Right ventricle myocardium inferior (tissue), 1 donor: ENCODE results near the gene PPIL1. TPM values are rescaled to one million over a fixed set of nuclear protein-coding genes. Genes with fewer than 3 reads are reported as not detected.
A peak's percentile ranks its signal among the peaks of the same experiment; 100 is the strongest.

Source experiments
- ATAC-seq: fragments of 200-7000 bp; cut with Tn5 transposase; one replicate; pipeline ENCODE4 v1.9.1; 2020; ENCODE audit warnings: mild to moderate bottlenecking, moderate library complexity
- DNase-seq: peaks from one replicate; pipeline ENCODE4 v3.0.0; 2021; ENCODE audit errors: missing footprints
- intact Hi-C: fragments of 100-400 bp; cut with DNase I; formaldehyde crosslinking; loops from one replicate; pipeline ENCODE4 v1.11.0; 2022
- total RNA-seq: library from RNA; stranded (reverse); fragmentation: NEBNext Ultra II Directional; extraction: Animal tissue kit (Norgen Biotek cat#: 25700); gene quantifications from one replicate; pipeline ENCODE4 v1.2.1, GENCODE V29; 2021
- donor health status: DM: no; HTN: yes; CAD: no; lungs with severe emphysema.

The PPIL1 gene
- total RNA-seq, 1 donor from 2014 or later = 70.1 TPM

GRCh38 chr6:36863670-36864540, 10.7 kb downstream of the PPIL1 start:
- intact Hi-C loops = no loop called here
- DNase-seq (no peak), ATAC-seq (peak; percentile 28)

DNA sequence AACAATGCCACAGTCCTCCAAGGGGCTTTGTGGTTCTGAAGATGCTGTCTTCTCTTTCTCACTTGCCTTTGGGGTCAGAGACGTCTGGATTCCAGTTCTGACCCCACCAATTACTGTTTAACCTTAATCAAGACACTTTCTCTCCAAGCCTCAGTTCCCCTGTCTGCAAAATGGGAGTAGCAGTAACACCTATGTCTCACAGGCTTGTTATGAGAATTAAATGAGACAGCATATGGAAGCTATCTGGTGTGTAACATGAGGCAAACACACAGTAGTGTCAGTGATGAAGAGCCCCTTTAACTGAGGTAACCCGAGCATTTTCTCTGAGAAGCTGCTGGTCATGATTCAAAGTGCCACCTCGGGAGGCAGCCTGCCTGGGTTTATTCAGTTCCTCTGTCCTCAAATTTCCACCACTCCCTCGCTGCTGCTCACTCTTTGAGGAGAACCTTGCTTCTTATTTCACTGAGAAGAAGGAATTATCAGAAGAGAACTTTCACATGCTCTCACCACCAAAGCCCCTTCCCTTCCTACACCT, 11.7 kb downstream of the PPIL1 start:
- DNase-seq (no peak), ATAC-seq (no peak)
- intact Hi-C loops = no loop called here

DNA sequence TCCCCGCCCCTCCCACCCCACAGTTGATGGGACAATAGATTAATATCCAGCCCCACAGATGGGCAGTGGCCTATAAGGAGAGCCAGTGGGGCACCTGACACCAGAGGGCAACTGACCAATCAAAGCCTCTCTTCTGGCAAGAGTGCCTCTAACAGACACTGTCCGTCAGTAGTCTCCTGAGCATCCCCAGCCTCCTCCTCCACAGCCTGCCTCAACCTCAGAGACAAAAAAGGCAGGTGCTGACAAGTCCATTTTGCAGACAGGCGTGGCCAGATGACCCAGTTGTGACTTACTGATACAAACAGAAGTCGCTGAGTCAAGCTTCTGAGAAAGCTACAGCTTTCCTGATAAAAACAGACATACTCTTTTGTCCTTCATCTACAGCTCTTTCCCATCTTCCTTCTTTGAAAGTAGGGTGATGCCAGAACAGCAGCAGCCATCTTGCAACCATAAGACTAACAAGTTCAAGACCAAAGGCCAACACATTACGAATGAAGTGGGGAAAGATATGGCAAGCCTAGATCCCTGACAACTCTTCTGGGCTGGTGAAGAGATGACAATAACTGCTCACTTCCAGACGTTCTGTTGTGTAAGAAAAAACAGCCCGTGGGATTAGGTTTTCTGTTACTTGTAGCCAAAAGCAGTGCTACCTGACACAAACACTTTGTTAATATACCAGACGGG, 12.3 kb downstream of the PPIL1 start:
- intact Hi-C loops = no loop called here
- DNase-seq = no peak
- ATAC-seq = no peak

- ATAC-seq (no peak), DNase-seq (no peak)
- intact Hi-C loops = no loop called here
Measured at GRCh38 chr6:36860126-36860525, 14.5 kb downstream of the PPIL1 start.

DNA sequence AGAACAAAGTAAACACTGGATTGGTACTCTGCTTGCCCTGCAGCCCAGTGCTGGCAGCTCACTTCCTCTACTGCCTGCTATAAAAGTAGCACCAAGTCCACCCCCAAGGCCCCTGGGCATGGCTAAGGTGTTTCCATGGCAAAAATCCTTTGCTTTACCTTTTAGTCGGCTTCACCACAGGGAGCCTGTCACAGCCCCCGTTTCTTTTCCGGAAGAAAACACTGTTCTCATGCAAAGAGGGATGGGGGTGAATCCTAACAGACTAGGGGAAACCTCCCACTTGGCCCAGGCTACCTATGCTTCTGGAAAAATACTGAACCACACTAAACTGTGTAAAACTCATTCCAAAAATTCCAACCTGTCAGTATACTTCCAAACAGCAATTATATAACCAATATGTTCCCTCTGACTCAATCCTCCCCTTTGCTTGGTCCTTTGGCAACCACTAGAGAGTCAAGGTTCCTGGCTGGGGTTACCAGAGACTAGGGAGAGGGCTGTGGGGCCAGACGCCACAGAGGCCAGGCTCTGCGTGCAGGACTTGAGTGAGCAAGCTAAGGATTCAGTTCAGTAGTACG, 16.1 kb downstream of the PPIL1 start:
- ATAC-seq = peak; percentile 67
- DNase-seq = no peak
- intact Hi-C loops = no loop called here

DNA sequence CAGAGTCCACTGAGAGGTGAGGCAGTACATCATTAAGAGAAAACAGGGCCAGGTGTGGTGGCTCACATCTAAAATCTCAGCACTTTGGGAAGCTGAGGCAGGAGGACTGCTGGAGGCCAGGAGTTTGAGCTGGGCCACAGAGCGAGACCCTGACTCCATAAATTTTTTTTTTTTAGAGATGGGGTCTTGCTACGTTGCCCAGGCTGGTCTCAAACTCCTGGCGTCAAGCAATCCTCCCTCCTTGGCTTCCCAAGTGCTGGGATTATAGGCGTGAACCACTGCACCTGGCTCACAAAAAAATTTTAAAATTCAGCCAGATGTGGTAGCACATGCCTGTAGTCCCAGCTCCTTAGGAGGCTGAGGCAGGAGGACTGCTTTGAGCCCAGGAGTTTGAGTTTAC, 17.3 kb downstream of the PPIL1 start:
- DNase-seq = no peak
- intact Hi-C loops = no loop called here
- ATAC-seq = no peak

DNA sequence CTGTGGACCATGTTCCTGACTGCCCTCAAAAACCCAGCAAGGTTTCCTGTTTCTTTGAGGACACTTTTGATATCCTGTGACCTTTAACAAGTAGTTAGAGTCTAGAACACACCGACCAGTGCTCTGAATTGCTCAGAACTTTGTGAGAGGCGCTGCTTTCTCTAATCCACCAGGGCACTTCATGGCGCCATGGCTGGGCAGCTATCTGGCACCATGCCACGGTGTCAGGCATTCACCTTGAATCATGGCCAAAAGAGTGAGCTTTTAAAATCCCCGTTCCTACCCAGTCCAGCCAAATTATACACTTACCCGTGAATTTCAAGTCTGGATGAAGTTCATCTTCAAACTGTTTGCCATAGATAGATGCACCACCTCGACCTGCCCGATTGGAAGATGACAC, 18.3 kb downstream of the PPIL1 start:
- intact Hi-C loops = no loop called here
- no peak for DNase-seq
- ATAC-seq = no peak

DNA sequence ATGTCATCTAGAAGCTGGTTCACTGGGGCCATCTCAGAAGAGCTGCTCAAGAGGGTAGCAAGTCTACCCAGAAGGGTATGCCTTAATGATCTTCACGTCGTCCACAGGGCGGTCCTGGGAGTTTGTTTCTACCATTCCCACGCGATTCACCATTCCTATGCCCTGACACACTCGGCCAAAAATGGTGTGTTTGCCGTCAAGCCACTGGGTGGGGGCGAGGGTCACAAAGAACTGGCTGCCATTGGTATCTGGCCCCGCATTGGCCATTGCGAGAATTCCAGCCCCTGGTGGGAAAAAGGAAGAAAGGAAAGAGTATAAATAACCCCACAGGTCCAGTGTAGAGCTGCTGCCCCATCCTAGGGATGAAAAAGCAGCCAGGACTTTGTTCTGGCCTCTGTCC, 18.9 kb downstream of the PPIL1 start:
- DNase-seq = no peak
- no peak for ATAC-seq
- intact Hi-C loops = no loop called here

DNA sequence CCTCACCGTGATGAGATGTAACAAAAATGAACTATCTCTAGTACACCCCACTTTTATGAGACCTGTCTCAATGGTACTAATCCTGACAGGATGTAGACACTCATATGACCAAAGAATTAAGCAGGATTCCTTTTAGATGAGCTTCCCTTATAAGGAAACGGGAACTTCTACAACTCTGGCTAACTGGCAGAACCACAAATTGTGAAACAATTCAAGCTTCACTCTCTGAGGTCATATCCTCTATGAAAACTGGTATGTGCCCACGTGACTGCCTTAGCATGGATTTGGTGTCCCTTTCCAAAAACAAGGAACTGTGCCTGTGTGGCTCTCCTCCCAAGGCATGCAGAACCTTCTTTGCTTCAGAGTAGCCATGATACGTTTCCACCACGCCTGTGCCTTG, 21.3 kb downstream of the PPIL1 start:
- ATAC-seq (peak; percentile 23), DNase-seq (no peak)
- intact Hi-C loops = no loop called here

DNA sequence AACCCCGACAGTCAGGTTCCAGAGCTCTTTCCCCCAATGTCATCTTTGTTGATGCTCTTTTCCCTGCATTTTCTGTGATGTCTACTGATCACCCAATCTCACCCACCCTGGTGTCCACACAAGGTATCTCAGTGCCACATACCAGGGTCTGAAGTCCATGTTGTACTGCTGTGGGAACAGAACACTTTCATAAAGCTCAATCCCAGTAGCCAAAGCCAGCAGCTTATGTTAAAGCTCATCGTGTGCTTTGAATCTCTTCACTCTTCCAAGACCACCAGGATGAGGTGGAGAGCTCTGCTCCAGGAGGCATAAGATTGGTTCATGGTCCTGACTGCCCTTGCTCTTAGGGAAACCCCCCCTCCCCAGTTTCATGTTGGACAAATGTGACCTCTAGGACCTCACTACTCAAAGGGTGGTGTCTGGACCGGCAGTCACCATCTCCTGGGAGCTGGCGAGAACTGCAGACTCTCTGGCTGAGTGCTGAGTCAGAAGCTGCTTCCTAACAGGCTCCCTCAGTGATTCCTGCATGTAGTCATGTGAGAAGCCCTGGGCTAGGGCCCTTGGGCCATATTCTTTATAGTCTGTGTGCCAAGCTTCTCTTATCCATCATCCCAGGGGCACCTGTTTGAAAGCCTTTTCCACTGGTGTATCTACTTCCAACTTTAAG, 22.0 kb downstream of the PPIL1 start:
- no peak for ATAC-seq
- no peak for DNase-seq
- intact Hi-C loops = no loop called here

DNA sequence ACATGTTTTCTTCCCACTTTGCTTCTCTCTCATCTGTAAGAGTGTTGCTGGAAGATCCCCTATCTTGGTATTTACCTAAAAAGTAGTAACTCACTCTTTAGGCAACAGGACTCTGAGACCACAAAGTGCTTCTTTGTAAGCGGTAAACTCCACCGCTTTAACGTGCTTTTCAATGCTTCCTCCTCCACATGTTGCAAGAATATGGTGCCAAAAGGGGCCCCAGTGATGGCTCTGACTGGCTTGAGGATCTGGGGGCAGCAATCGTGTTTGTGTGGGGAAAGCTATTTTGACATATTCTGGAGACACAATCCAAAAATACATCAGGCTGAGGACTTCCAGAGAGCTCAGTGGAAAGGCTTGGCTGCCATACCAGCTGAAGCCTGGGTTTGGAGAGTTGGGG, 23.0 kb downstream of the PPIL1 start:
- ATAC-seq = no peak
- DNase-seq = no peak
- intact Hi-C loops = loop anchor here (1.0 kb wide), 1 partner anchor 85 kb away; no protein-coding TSS in a partner anchor

DNA sequence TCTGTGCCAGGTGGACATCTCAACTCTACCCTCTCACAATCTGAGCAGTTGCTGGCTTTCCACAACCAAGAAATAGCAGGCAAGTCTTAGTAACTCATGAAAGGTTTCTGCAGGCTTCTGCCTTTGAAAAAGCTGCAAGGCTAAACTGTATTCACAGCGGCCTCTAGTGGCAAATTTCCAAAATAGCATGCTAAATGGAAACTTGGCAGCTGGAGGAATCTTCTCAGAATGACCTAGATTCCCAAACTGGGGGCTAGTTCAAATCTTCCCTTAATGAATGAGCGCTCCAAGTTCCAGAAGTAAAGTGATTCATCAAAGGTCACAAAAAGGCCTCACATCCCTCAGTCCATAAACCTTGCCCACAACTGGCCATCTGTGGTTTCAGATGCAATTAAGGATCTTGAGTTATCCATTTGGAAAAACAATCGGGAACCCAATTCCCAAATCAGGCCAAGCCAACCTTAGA, 23.4 kb downstream of the PPIL1 start:
- intact Hi-C loops = loop anchor here (1.0 kb wide), 1 partner anchor 85 kb away; no protein-coding TSS in a partner anchor
- peak; percentile 30 for ATAC-seq
- DNase-seq = no peak

DNA sequence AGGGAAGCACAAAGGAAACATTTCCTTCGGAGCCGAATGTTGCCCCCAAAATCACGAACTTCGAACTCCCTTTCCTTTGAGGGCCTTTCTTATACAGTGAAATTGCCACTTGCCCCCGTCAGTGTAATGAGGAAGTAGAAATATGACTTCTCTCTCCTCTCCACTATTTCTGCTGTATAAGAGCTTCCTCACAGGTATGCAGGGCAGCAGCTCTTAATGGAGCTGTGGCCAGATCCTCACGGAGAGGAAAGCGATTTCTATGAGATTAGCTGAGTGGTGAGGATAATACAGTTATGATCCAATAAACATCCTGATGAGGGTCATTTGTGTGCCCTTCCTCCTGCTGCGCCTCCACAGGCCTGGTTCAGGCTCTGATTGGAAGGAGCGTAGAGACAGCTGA, 24.6 kb downstream of the PPIL1 start:
- ATAC-seq = no peak
- intact Hi-C loops = no loop called here

GRCh38 chr6:36848658-36849441, 25.8 kb downstream of the PPIL1 start:
- ATAC-seq (peak; percentile 61), DNase-seq (peak; percentile 80)
- intact Hi-C loops = loop anchor here (1.0 kb wide), 1 partner anchor 18 kb away; no protein-coding TSS in a partner anchor

More for the DNA sequence above, 24.6 kb downstream of the PPIL1 start:
- no peak for DNase-seq

GRCh38 chr6:36847991-36848390, 26.6 kb downstream of the PPIL1 start:
- ATAC-seq (no peak), DNase-seq (no peak)
- intact Hi-C loops = no loop called here

DNA sequence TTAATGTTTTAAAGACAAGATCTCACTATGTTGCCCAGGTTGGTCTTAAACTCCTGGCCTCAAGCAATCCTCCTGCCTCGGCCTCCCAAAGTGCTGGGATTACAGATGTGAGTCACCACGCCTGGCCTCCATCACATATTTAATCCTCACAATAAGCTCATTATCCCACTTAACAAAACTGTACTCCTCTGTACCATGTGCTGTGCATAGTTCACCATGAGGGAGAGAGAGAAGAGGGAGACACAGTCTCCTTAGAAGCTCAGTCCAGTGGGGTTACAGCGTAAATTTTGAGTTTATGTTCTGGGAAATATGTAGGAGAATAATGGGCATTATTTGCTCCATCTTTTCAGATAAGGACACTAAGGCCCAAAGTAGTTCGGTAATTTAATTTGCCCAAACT, 27.5 kb downstream of the PPIL1 start:
- DNase-seq (no peak), ATAC-seq (no peak)

DNA sequence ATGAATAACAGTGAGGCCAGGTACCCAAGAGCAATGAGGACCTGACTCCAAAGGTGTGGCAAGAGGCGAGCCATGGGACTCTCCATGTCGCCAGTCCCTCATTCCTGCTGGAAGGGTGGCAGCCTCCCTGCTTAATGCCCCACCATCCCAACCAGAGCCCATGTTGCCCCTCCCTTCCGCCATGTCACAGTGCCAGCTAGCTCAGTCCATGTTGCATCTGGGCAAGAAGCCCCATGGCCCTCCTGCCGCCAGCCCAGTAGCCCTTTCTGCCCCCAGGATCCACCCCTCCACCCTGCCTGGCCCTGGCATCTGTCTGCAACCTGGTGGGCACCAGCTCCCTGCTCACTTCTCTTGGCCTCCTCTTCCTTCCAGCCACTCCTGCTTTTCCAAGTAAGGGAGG, 29.4 kb downstream of the PPIL1 start:
- no peak for ATAC-seq
- no peak for DNase-seq
- intact Hi-C loops = no loop called here

More for the DNA sequence above, 27.5 kb downstream of the PPIL1 start:
- intact Hi-C loops = no loop called here
